22Rv1 (cell line): ENCODE measurements around the gene TNFRSF8.

Experiments
- ZFX ChIP-seq: fragments of 450-650 bp; IDR thresholded peaks from 2 replicates; pipeline ENCODE4 v1.6.1; 2017; ENCODE audit warnings: antibody characterized with exemption, borderline replicate concordance
- TF ChIP-seq, protein P1 (sequence below): fragments of 450-650 bp; IDR thresholded peaks from 2 replicates; pipeline ENCODE4 v1.5.1; 2017; ENCODE audit warnings: mild to moderate bottlenecking

GRCh38 chr1:12188657-12189327, 125.7 kb downstream of the TNFRSF8 start:
- TF ChIP-seq, protein P1, sequence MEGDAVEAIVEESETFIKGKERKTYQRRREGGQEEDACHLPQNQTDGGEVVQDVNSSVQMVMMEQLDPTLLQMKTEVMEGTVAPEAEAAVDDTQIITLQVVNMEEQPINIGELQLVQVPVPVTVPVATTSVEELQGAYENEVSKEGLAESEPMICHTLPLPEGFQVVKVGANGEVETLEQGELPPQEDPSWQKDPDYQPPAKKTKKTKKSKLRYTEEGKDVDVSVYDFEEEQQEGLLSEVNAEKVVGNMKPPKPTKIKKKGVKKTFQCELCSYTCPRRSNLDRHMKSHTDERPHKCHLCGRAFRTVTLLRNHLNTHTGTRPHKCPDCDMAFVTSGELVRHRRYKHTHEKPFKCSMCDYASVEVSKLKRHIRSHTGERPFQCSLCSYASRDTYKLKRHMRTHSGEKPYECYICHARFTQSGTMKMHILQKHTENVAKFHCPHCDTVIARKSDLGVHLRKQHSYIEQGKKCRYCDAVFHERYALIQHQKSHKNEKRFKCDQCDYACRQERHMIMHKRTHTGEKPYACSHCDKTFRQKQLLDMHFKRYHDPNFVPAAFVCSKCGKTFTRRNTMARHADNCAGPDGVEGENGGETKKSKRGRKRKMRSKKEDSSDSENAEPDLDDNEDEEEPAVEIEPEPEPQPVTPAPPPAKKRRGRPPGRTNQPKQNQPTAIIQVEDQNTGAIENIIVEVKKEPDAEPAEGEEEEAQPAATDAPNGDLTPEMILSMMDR: peak; percentile 8; the same call in 1 of the 2 replicates
- TF ChIP-seq ZFX: no peak
